Measurements from ENCODE around the gene CCDC150. TPM values are rescaled to one million over a fixed set of nuclear protein-coding genes. Genes with fewer than 3 reads are reported as not detected.

CCDC150 gene
- total and polyA plus RNA-seq, 4 donors: 0.78 to 6.3 (median 5.1) TPM

- H3K9ac ChIP-seq (ENCODE audit: low read depth in 1 of 2, low read length in 2 of 2): no peak overlapping the region
- peaks cover 0 to 5% (median under 1%) of the 10 kb centered on the region in 4 donors for H3K4me1 ChIP-seq (ENCODE audit: control insufficient read depth in 4 of 4, insufficient read depth in 4 of 4, low read length in 3 of 4)
- H3K27me3 ChIP-seq (ENCODE audit: control insufficient read depth in 4 of 4, insufficient read depth in 4 of 4, low read length in 3 of 4): no peaks in the 10 kb centered on the region
- 94% methylated on average over 2 of the region's 2 CpGs for WGBS
- H3K27ac ChIP-seq (ENCODE audit: low read depth in 1 of 2, low read length in 2 of 2): no peak overlapping the region
- peaks cover 0 to 4% (median 0%) of the 10 kb centered on the region in 4 donors for H3K9me3 ChIP-seq (ENCODE audit: control insufficient read depth in 4 of 4, low read length in 3 of 4)
- DNase-seq (ENCODE audit: low spot score): no peak
- H3K4me3 ChIP-seq (ENCODE audit: low read depth in 1 of 3, low read length in 3 of 3): no peak overlapping the region
- no peak for TF ChIP-seq EGR1 (IDR thresholded peaks at IDR 0.05; ENCODE audit: low read depth in 2 of 2)
- TF ChIP-seq RAD21 (IDR thresholded peaks at IDR 0.05): no peak
- TF ChIP-seq, protein P1, sequence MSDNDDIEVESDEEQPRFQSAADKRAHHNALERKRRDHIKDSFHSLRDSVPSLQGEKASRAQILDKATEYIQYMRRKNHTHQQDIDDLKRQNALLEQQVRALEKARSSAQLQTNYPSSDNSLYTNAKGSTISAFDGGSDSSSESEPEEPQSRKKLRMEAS (IDR thresholded peaks at IDR 0.05): no peak
- TF ChIP-seq HNF4G (IDR thresholded peaks at IDR 0.05): no peak
- no peak for TF ChIP-seq FOXA2 (IDR thresholded peaks at IDR 0.05)
- TF ChIP-seq, protein P2, sequence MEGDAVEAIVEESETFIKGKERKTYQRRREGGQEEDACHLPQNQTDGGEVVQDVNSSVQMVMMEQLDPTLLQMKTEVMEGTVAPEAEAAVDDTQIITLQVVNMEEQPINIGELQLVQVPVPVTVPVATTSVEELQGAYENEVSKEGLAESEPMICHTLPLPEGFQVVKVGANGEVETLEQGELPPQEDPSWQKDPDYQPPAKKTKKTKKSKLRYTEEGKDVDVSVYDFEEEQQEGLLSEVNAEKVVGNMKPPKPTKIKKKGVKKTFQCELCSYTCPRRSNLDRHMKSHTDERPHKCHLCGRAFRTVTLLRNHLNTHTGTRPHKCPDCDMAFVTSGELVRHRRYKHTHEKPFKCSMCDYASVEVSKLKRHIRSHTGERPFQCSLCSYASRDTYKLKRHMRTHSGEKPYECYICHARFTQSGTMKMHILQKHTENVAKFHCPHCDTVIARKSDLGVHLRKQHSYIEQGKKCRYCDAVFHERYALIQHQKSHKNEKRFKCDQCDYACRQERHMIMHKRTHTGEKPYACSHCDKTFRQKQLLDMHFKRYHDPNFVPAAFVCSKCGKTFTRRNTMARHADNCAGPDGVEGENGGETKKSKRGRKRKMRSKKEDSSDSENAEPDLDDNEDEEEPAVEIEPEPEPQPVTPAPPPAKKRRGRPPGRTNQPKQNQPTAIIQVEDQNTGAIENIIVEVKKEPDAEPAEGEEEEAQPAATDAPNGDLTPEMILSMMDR (IDR thresholded peaks at IDR 0.05; ENCODE audit: low read depth, low read length, missing input control): no peak
- TF ChIP-seq TAF1 (conservative IDR thresholded peaks at IDR 0.05): no peak
- no peak for TF ChIP-seq ZBTB33 (IDR thresholded peaks at IDR 0.05)
- no peak for TF ChIP-seq NR2F2 (IDR thresholded peaks at IDR 0.05)
- H3K36me3 ChIP-seq (ENCODE audit: control insufficient read depth in 4 of 4, insufficient read depth in 3 of 4, low read depth in 1 of 4, low read length in 3 of 4): no peaks in the 10 kb centered on the region
These were observed 9.0 kb upstream of the CCDC150 start for GRCh38 chr2:196630531-196630930.

- no peak overlapping the region for H3K9ac ChIP-seq (ENCODE audit: low read depth in 1 of 2, low read length in 2 of 2)
- H3K36me3 ChIP-seq (ENCODE audit: control insufficient read depth in 4 of 4, insufficient read depth in 3 of 4, low read depth in 1 of 4, low read length in 3 of 4): no peaks in the 10 kb centered on the region
- no peak for DNase-seq (ENCODE audit: low spot score)
- TF ChIP-seq REST (IDR thresholded peaks at IDR 0.05): no peak
- no peak for TF ChIP-seq EGR1 (IDR thresholded peaks at IDR 0.05; ENCODE audit: low read depth in 2 of 2)
- TF ChIP-seq, protein P3, sequence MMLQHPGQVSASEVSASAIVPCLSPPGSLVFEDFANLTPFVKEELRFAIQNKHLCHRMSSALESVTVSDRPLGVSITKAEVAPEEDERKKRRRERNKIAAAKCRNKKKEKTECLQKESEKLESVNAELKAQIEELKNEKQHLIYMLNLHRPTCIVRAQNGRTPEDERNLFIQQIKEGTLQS (IDR thresholded peaks at IDR 0.05): no peak
- no peak for TF ChIP-seq JUND (IDR thresholded peaks at IDR 0.05)
- TF ChIP-seq HNF4A (conservative IDR thresholded peaks at IDR 0.05): no peak
- TF ChIP-seq, protein P1 (IDR thresholded peaks at IDR 0.05): no peak
- no peak for TF ChIP-seq ZBTB33 (IDR thresholded peaks at IDR 0.05)
- no peak for TF ChIP-seq HNF4G (IDR thresholded peaks at IDR 0.05)
- TF ChIP-seq FOXA1 (IDR thresholded peaks at IDR 0.05): no peak
- TF ChIP-seq YY1 (IDR thresholded peaks at IDR 0.05): no peak
- TF ChIP-seq, protein P2 (IDR thresholded peaks at IDR 0.05; ENCODE audit: low read depth, low read length, missing input control): no peak
- TF ChIP-seq TAF1 (conservative IDR thresholded peaks at IDR 0.05): no peak
- H3K4me1 ChIP-seq (ENCODE audit: control insufficient read depth in 4 of 4, insufficient read depth in 4 of 4, low read length in 3 of 4): peaks cover 0 to 8% (median under 1%) of the 10 kb centered on the region in 4 donors
- no peaks in the 10 kb centered on the region for H3K27me3 ChIP-seq (ENCODE audit: control insufficient read depth in 4 of 4, insufficient read depth in 4 of 4, low read length in 3 of 4)
- peaks cover 0 to 4% (median 0%) of the 10 kb centered on the region in 4 donors for H3K9me3 ChIP-seq (ENCODE audit: control insufficient read depth in 4 of 4, low read length in 3 of 4)
- 70% methylated on average over 2 of the region's 2 CpGs for WGBS
- no peak overlapping the region for H3K27ac ChIP-seq (ENCODE audit: low read depth in 1 of 2, low read length in 2 of 2)
- H3K4me3 ChIP-seq (ENCODE audit: low read depth in 1 of 3, low read length in 3 of 3): no peak overlapping the region
These were observed 4.4 kb upstream of the CCDC150 start for GRCh38 chr2:196635156-196635555.
